ENCODE results near the gene RSPO1.

The RSPO1 gene

GRCh38 chr1:37622131-37622530 lies 12.6 kb downstream of the RSPO1 start:
- no peak for TF ChIP-seq CTCF (IDR thresholded peaks at IDR 0.05; ENCODE audit: insufficient read depth, missing control alignments)
- DNase-seq (ENCODE audit: insufficient read length, low spot score): no peak
- no peak for FAIRE-seq

GRCh38 chr1:37621326-37621870 lies 13.3 kb downstream of the RSPO1 start:
- FAIRE-seq: no peak
- no peak for DNase-seq (ENCODE audit: insufficient read length, low spot score)
- TF ChIP-seq CTCF (IDR thresholded peaks at IDR 0.05; ENCODE audit: insufficient read depth, missing control alignments): no peak

GRCh38 chr1:37620707-37621106 lies 14.0 kb downstream of the RSPO1 start:
- TF ChIP-seq CTCF (IDR thresholded peaks at IDR 0.05; ENCODE audit: insufficient read depth, missing control alignments): no peak
- DNase-seq (ENCODE audit: insufficient read length, low spot score): no peak
- no peak for FAIRE-seq

GRCh38 chr1:37616330-37616729 lies 18.4 kb downstream of the RSPO1 start:
- DNase-seq (ENCODE audit: insufficient read length, low spot score): no peak
- no peak for FAIRE-seq
- no peak for TF ChIP-seq CTCF (IDR thresholded peaks at IDR 0.05; ENCODE audit: insufficient read depth, missing control alignments)

- no peak for TF ChIP-seq CTCF (IDR thresholded peaks at IDR 0.05; ENCODE audit: insufficient read depth, missing control alignments)
- DNase-seq (ENCODE audit: insufficient read length, low spot score) (no peak), FAIRE-seq (no peak)
These were observed 20.6 kb downstream of the RSPO1 start for GRCh38 chr1:37614105-37614504.

- TF ChIP-seq CTCF (IDR thresholded peaks at IDR 0.05; ENCODE audit: insufficient read depth, missing control alignments): no peak
- FAIRE-seq: no peak
- no peak for DNase-seq (ENCODE audit: insufficient read length, low spot score)
These were observed 22.5 kb downstream of the RSPO1 start for GRCh38 chr1:37612186-37612585.

- TF ChIP-seq CTCF (IDR thresholded peaks at IDR 0.05; ENCODE audit: insufficient read depth, missing control alignments): no peak
- FAIRE-seq (no peak), DNase-seq (ENCODE audit: insufficient read length, low spot score) (no peak)
These were observed 24.7 kb downstream of the RSPO1 start for GRCh38 chr1:37609994-37610393.

All from D721Med (cell line).